ENCODE results near the gene CPVL.

DNA sequence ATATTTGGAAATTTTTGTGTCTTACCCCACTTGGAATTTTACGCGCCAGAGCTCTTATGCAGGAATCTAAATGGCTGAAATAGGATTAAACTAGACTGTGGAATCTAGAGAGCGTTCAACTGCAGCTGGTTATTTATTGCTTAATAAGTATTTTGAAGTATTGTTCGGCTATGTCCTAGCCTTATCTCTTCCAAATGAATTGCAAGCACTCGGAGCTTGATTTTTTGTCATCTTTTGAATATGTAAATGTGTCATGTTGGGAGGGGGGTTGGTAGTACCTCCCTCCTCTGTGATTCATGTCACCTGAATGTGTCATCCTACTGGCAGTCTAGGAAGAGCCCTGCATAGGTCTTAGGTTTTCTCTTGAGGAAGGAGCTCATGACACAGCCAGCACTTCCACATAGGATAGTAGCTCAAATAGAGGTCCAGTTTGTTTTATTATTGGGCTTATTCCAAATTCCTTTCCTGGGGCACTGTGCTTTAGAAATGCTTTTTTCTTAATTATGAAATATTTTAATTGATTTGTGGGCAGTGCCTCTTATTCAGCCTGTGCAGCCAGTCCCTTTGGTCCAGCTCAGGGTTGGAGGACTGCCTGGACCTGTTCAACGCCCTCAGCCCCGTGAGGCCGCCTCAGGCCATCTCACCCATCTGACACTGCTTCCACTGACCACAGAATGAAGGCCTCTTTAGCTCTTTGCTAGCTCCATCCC, 165.7 kb downstream of the CPVL start:
- TF ChIP-seq ZFX (IDR thresholded peaks at IDR 0.05), result no peak
- TF ChIP-seq, protein P1, sequence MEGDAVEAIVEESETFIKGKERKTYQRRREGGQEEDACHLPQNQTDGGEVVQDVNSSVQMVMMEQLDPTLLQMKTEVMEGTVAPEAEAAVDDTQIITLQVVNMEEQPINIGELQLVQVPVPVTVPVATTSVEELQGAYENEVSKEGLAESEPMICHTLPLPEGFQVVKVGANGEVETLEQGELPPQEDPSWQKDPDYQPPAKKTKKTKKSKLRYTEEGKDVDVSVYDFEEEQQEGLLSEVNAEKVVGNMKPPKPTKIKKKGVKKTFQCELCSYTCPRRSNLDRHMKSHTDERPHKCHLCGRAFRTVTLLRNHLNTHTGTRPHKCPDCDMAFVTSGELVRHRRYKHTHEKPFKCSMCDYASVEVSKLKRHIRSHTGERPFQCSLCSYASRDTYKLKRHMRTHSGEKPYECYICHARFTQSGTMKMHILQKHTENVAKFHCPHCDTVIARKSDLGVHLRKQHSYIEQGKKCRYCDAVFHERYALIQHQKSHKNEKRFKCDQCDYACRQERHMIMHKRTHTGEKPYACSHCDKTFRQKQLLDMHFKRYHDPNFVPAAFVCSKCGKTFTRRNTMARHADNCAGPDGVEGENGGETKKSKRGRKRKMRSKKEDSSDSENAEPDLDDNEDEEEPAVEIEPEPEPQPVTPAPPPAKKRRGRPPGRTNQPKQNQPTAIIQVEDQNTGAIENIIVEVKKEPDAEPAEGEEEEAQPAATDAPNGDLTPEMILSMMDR (conservative IDR thresholded peaks at IDR 0.05), result no peak

Measured in C4-2B (cell line).